IMR-90 (cell line): ENCODE measurements around the gene NKD1. TPM values are rescaled to one million over a fixed set of nuclear protein-coding genes. Genes with fewer than 3 reads are reported as not detected.

ENCODE experiments used
- ATAC-seq: fragments of 200-7000 bp; cut with Tn5 transposase; 2 replicates; pipeline ENCODE4 v1.9.1; 2020; ENCODE audit warnings: low read depth, mild to moderate bottlenecking, moderate library complexity
- BruUV-seq: library from RNA; stranded (reverse); fragments of 400-500 nt; replicated peaks from 2 replicates; lab custom pipeline; 2021; lab: Mats Ljungman, UMichigan
- CTCF ChIA-PET: fragments of 300-600 bp; formaldehyde crosslinking; extraction: SDS; loops from one replicate; lab custom pipeline; 2021; ENCODE audit warnings: antibody characterized with exemption; lab: Yijun Ruan, JAX
- POLR2A ChIA-PET: fragments of 300-600 bp; sonication (Branson Sonifier 250); formaldehyde crosslinking; loops from one replicate; lab custom pipeline; 2022; ENCODE audit warnings: antibody characterized with exemption; ENCODE audit not compliant: unreplicated experiment; lab: Charles Lee
- DNase-seq: peaks from one replicate; pipeline ENCODE4 v3.0.0; 2013
- H2AFZ ChIP-seq: replicated peaks from 2 replicates; pipeline ENCODE3; 2013; ENCODE audit warnings: low read length, mild to moderate bottlenecking; ENCODE audit not compliant: poor library complexity
- H2AK5ac ChIP-seq: 2 replicates; pipeline ENCODE4 v1.6.1; 2013; ENCODE audit warnings: low read depth, low read length, inconsistent platforms
- H2AK9ac ChIP-seq: replicated peaks from 2 replicates; pipeline ENCODE3; 2013; ENCODE audit warnings: mild to moderate bottlenecking, low read depth, low read length, moderate library complexity; ENCODE audit not compliant: poor library complexity
- H2BK120ac ChIP-seq: 2 replicates; pipeline ENCODE4 v1.6.1; 2013; ENCODE audit warnings: low read depth, low read length, inconsistent platforms
- H2BK15ac ChIP-seq: 3 replicates; pipeline ENCODE4 v1.6.1; 2013; ENCODE audit warnings: low read depth, low read length, inconsistent platforms
- H2BK20ac ChIP-seq: 2 replicates; pipeline ENCODE4 v1.6.1; 2013; ENCODE audit warnings: low read depth, mild to moderate bottlenecking, inconsistent platforms, low read length, moderate library complexity
- H2BK5ac ChIP-seq: 2 replicates; pipeline ENCODE4 v1.6.1; 2013; ENCODE audit warnings: mild to moderate bottlenecking, low read depth, low read length, inconsistent platforms; ENCODE audit not compliant: poor library complexity, severe bottlenecking
- H3K14ac ChIP-seq: replicated peaks from 2 replicates; pipeline ENCODE4 v1.6.1; 2013; ENCODE audit warnings: low read depth, low read length, inconsistent platforms
- H3K18ac ChIP-seq: 2 replicates; pipeline ENCODE4 v1.6.1; 2013; ENCODE audit warnings: low read depth, low read length, control low read depth
- H3K23ac ChIP-seq: 2 replicates; pipeline ENCODE4 v1.6.1; 2013; ENCODE audit warnings: low read depth, low read length, inconsistent platforms
- H3K27ac ChIP-seq: 2 replicates; pipeline ENCODE4 v1.5.1; 2013; ENCODE audit warnings: mild to moderate bottlenecking, control low read depth, low read length; ENCODE audit not compliant: insufficient read depth
- H3K27me3 ChIP-seq: 2 replicates; pipeline ENCODE4 v1.6.1; 2013; ENCODE audit warnings: low read length; ENCODE audit not compliant: control insufficient read depth, insufficient read depth
- H3K36me3 ChIP-seq: 2 replicates; pipeline ENCODE4 v1.6.1; 2013; ENCODE audit warnings: low read length, mixed read lengths; ENCODE audit not compliant: control insufficient read depth, insufficient read depth
- H3K4ac ChIP-seq: 2 replicates; pipeline ENCODE4 v1.6.1; 2013; ENCODE audit warnings: low read depth, low read length, inconsistent platforms
- H3K4me1 ChIP-seq: 2 replicates; pipeline ENCODE4 v1.6.1; 2013; ENCODE audit warnings: low read length, mixed read lengths; ENCODE audit not compliant: control insufficient read depth, insufficient read depth
- H3K4me2 ChIP-seq: 2 replicates; pipeline ENCODE4 v1.6.1; 2013; ENCODE audit warnings: low read depth, mild to moderate bottlenecking, control low read depth, low read length, moderate library complexity
- H3K4me3 ChIP-seq: 2 replicates; pipeline ENCODE4 v1.5.1; 2013; ENCODE audit warnings: low read depth, mild to moderate bottlenecking, control low read depth, low read length, moderate library complexity; ENCODE audit not compliant: insufficient read depth
- H3K56ac ChIP-seq: 2 replicates; pipeline ENCODE4 v1.6.1; 2013; ENCODE audit warnings: low read length, inconsistent platforms; ENCODE audit not compliant: insufficient read depth; ENCODE audit errors: extremely low read depth
- H3K79me1 ChIP-seq, 2 experiments: 2 replicates each; pipeline ENCODE4 v1.6.1; 2013; ENCODE audit warnings: low read length in 2 of 2, inconsistent platforms in 1 of 2, low read depth in 1 of 2
- H3K9ac ChIP-seq: 2 replicates; pipeline ENCODE4 v1.6.1; 2013; ENCODE audit warnings: low read depth, low read length, control low read depth
- H3K9me1 ChIP-seq: 2 replicates; pipeline ENCODE4 v1.6.1; 2013; ENCODE audit warnings: low read length, inconsistent platforms; ENCODE audit not compliant: insufficient read depth
- H3K9me3 ChIP-seq: 2 replicates; pipeline ENCODE4 v1.6.1; 2013; ENCODE audit warnings: low read length; ENCODE audit not compliant: control insufficient read depth, insufficient read depth
- H4K20me1 ChIP-seq: 2 replicates; pipeline ENCODE4 v1.6.1; 2013; ENCODE audit warnings: low read length, inconsistent platforms; ENCODE audit not compliant: insufficient read depth
- H4K5ac ChIP-seq: 2 replicates; pipeline ENCODE4 v1.6.1; 2013; ENCODE audit warnings: mild to moderate bottlenecking, low read depth, low read length, control low read depth
- H4K8ac ChIP-seq, 2 experiments: 2 replicates each; pipeline ENCODE4 v1.6.1; 2013; ENCODE audit warnings: low read depth in 2 of 2, low read length in 2 of 2, control low read depth in 1 of 2, inconsistent platforms in 1 of 2
- H4K91ac ChIP-seq: 2 replicates; pipeline ENCODE4 v1.6.1; 2013; ENCODE audit warnings: low read depth, low read length, inconsistent platforms; ENCODE audit not compliant: insufficient read depth
- BHLHE40 ChIP-seq: fragments of 150-350 bp; IDR thresholded peaks from 2 replicates; pipeline ENCODE4 v1.6.1; 2016; ENCODE audit warnings: mild to moderate bottlenecking, low read depth, low read length
- CHD1 ChIP-seq: IDR thresholded peaks from 2 replicates; pipeline ENCODE4 v1.6.1; 2012; ENCODE audit warnings: low read depth, low read length, improper control_type of control experiment
- FOS ChIP-seq: fragments of 150-350 bp; IDR thresholded peaks from 2 replicates; pipeline ENCODE4 v1.6.1; 2016; ENCODE audit warnings: low read depth, low read length
- NFE2L2 ChIP-seq: fragments of 150-350 bp; IDR thresholded peaks from 2 replicates; pipeline ENCODE4 v1.6.1; 2016; ENCODE audit warnings: low read depth, mild to moderate bottlenecking, low read length
- RCOR1 ChIP-seq: IDR thresholded peaks from 2 replicates; pipeline ENCODE4 v1.6.1; 2012; ENCODE audit warnings: mild to moderate bottlenecking, low read length, improper control_type of control experiment; ENCODE audit not compliant: insufficient replicate concordance
- SMC3 ChIP-seq: fragments of 150-350 bp; IDR thresholded peaks from 2 replicates; pipeline ENCODE4 v1.6.1; 2016; ENCODE audit warnings: low read depth, mild to moderate bottlenecking, antibody characterized with exemption, low read length, moderate library complexity
- WGBS, 2 experiments: methylation state at CpG; one replicate each; pipeline versions ENCODE4 v1.1.5 to v1.1.7; 2013; ENCODE audit warnings: missing lambda C conversion rate in 2 of 2; ENCODE audit not compliant: insufficient read length in 1 of 2; ENCODE audit errors: extremely low coverage in 2 of 2; 5-methylcytosine and 5-hydroxymethylcytosine counted together
- dilution Hi-C: fragments of 300-500 bp; cut with HindIII; formaldehyde crosslinking; loops from one replicate; pipeline ENCODE4 v1.14.3; 2018; ENCODE audit warnings: low sequenced_read_pairs; ENCODE audit not compliant: unreplicated experiment
- in situ Hi-C: fragments of 300-500 bp; cut with MboI; formaldehyde crosslinking; loops from 3 replicates; pipeline ENCODE4 v1.14.3; 2019; ENCODE audit warnings: low sequenced_read_pairs, inconsistent platforms, mixed read lengths
- intact Hi-C: fragments of 100-400 bp; cut with micrococcal nuclease; formaldehyde crosslinking; loops from 2 replicates; pipeline ENCODE4 v1.10.0; 2022
- polyA plus RNA-seq, 3 experiments: library from polyadenylated mRNA; depleted of rRNA; stranded (reverse); fragments of >200 nt; gene quantifications; 2 replicates each; pipeline ENCODE4 v1.2.3, GENCODE V29; 2012; ENCODE audit warnings: low replicate concordance in 1 of 3
- total RNA-seq: library from RNA; depleted of rRNA; stranded (reverse); fragments of >200 nt; gene quantifications from 2 replicates; pipeline ENCODE4 v1.2.3, GENCODE V29; 2012

Gene NKD1
- total and polyA plus RNA-seq, 2 of the 4 experiments (the other 2 are of a cell fraction), result not detected

- no TSS peak for BruUV-seq
- Histone ChIP-seq H3K27me3 (peaks cover 6% of the 10 kb centered on the region), H3K14ac (no peak overlapping the region), H4K91ac (no peak overlapping the region), H3K18ac (no peak overlapping the region), H3K9me1 (no peaks in the 10 kb centered on the region), H3K23ac (no peak overlapping the region), H3K4ac (no peak overlapping the region), H2AFZ (peak overlapping the region; percentile 23), H3K4me1 (no peaks in the 10 kb centered on the region), H3K36me3 (no peaks in the 10 kb centered on the region), H2BK120ac (no peak overlapping the region), H2AK9ac (no peak overlapping the region), H4K5ac (no peak overlapping the region), H3K9ac (no peak overlapping the region), H3K4me3 (no peak overlapping the region), H3K79me1 (no peaks in the 10 kb centered on the region), H3K56ac (no peak overlapping the region), H4K20me1 (no peaks in the 10 kb centered on the region), H2BK15ac (no peak overlapping the region), H3K27ac (no peak overlapping the region), H2AK5ac (no peak overlapping the region), H3K4me2 (no peak overlapping the region), H4K8ac (no peak overlapping the region), H2BK20ac (no peak overlapping the region), H3K9me3 (no peaks in the 10 kb centered on the region), H2BK5ac (no peak overlapping the region)
- ChIA-PET POLR2A (no interaction called here), CTCF (no interaction called here)
- WGBS, 2 experiments, result 41% methylated on average over 6 of the region's 17 CpGs; no CpG with 5 or more reads in 1 of the 2 experiments
- TF ChIP-seq FOS, result no peak
- TF ChIP-seq CHD1, result no peak
- TF ChIP-seq RCOR1, result no peak
- TF ChIP-seq SMC3, result no peak
- no peak for TF ChIP-seq NFE2L2
- no peak for TF ChIP-seq BHLHE40
- ATAC-seq (no peak), DNase-seq (no peak)
- intact Hi-C loops, result no loop called here
- dilution Hi-C loops, result no loop called here
- in situ Hi-C loops, result no loop called here
Observed at GRCh38 chr16:50539053-50539695, 9.0 kb upstream of the NKD1 start.
